HL-60 (cell line): Measurements from ENCODE around the gene CPVL.

ENCODE experiments used
- DNase-seq, 2 experiments: peaks; one replicate each; pipeline ENCODE4 v3.0.0-alpha.2; 2010 to 2020; ENCODE audit warnings: low read depth in 1 of 2, low spot score in 1 of 2
- H3K27ac ChIP-seq: fragments of 250-450 bp; sonication (Bioruptor Pico); replicated peaks from 2 replicates; pipeline ENCODE4 v1.5.1; 2020; ENCODE audit warnings: mild to moderate bottlenecking, moderate library complexity
- H3K27me3 ChIP-seq: fragments of 250-450 bp; sonication (Bioruptor Pico); 2 replicates; pipeline ENCODE4 v1.5.1; 2021; ENCODE audit warnings: mild to moderate bottlenecking, moderate library complexity; ENCODE audit not compliant: insufficient read depth, poor library complexity, severe bottlenecking
- H3K4me3 ChIP-seq: replicated peaks from 2 replicates; pipeline ENCODE4 v1.5.1; 2011; ENCODE audit warnings: mild to moderate bottlenecking, control low read depth, low read length; ENCODE audit not compliant: insufficient read depth
- GABPA ChIP-seq: IDR thresholded peaks from 2 replicates; pipeline ENCODE4 v1.6.1; 2012; ENCODE audit warnings: low read depth
- POLR2AphosphoS5 ChIP-seq: IDR thresholded peaks from 2 replicates; pipeline ENCODE4 v1.6.1; 2012; ENCODE audit warnings: low read depth
- SPI1 ChIP-seq: IDR thresholded peaks from 2 replicates; pipeline ENCODE4 v1.6.1; 2012; ENCODE audit warnings: low read depth, mild to moderate bottlenecking, borderline replicate concordance
- TF ChIP-seq, protein P1 (sequence below): IDR thresholded peaks from one replicate; pipeline ENCODE4 v1.5.1; 2011; ENCODE audit warnings: low read length, control low read depth, inconsistent platforms; ENCODE audit not compliant: insufficient read depth
- TF ChIP-seq, protein P2 (sequence below): IDR thresholded peaks from 2 replicates; pipeline ENCODE4 v1.6.1; 2012; ENCODE audit warnings: low read depth; ENCODE audit not compliant: insufficient replicate concordance

The CPVL gene

DNA sequence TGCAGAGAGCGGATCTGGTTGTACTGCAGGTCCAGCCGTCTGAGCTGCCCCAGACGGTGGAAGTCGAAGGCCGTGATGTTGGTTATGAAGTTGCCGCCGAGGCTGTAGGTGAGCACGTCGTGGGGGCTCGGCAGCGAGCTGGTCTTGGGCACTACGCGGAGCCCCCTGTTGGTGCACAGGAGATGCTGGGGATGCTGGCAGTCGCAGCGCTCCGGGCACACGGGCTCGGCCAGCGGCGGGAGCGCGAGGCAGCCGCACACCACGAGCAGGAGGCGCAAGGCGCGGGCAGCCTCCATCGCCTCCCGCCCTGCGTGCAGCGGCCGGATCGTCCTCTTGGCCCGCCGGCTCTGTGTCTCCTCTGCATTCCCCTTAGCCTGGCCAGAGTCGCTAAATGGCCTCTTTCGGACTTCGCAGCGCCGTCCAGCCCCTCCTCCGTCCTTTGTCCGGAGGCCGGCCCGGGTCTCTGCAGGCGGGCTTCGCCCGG lies 188.5 kb downstream of the CPVL start:
- H3K27me3 ChIP-seq, result peaks cover 52% of the 10 kb centered on the region
- H3K4me3 ChIP-seq, result no peak overlapping the region
- H3K27ac ChIP-seq, result no peak overlapping the region
- no peak for DNase-seq
- TF ChIP-seq GABPA, result no peak
- TF ChIP-seq POLR2AphosphoS5, result no peak
- no peak for TF ChIP-seq SPI1
- TF ChIP-seq, protein P1, sequence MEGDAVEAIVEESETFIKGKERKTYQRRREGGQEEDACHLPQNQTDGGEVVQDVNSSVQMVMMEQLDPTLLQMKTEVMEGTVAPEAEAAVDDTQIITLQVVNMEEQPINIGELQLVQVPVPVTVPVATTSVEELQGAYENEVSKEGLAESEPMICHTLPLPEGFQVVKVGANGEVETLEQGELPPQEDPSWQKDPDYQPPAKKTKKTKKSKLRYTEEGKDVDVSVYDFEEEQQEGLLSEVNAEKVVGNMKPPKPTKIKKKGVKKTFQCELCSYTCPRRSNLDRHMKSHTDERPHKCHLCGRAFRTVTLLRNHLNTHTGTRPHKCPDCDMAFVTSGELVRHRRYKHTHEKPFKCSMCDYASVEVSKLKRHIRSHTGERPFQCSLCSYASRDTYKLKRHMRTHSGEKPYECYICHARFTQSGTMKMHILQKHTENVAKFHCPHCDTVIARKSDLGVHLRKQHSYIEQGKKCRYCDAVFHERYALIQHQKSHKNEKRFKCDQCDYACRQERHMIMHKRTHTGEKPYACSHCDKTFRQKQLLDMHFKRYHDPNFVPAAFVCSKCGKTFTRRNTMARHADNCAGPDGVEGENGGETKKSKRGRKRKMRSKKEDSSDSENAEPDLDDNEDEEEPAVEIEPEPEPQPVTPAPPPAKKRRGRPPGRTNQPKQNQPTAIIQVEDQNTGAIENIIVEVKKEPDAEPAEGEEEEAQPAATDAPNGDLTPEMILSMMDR, result no peak
- TF ChIP-seq, protein P2, sequence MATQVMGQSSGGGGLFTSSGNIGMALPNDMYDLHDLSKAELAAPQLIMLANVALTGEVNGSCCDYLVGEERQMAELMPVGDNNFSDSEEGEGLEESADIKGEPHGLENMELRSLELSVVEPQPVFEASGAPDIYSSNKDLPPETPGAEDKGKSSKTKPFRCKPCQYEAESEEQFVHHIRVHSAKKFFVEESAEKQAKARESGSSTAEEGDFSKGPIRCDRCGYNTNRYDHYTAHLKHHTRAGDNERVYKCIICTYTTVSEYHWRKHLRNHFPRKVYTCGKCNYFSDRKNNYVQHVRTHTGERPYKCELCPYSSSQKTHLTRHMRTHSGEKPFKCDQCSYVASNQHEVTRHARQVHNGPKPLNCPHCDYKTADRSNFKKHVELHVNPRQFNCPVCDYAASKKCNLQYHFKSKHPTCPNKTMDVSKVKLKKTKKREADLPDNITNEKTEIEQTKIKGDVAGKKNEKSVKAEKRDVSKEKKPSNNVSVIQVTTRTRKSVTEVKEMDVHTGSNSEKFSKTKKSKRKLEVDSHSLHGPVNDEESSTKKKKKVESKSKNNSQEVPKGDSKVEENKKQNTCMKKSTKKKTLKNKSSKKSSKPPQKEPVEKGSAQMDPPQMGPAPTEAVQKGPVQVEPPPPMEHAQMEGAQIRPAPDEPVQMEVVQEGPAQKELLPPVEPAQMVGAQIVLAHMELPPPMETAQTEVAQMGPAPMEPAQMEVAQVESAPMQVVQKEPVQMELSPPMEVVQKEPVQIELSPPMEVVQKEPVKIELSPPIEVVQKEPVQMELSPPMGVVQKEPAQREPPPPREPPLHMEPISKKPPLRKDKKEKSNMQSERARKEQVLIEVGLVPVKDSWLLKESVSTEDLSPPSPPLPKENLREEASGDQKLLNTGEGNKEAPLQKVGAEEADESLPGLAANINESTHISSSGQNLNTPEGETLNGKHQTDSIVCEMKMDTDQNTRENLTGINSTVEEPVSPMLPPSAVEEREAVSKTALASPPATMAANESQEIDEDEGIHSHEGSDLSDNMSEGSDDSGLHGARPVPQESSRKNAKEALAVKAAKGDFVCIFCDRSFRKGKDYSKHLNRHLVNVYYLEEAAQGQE, result no peak

- Histone ChIP-seq H3K4me3 (no peak overlapping the region), H3K27ac (no peak overlapping the region), H3K27me3 (peaks cover 52% of the 10 kb centered on the region)
- DNase-seq, result no peak
- TF ChIP-seq, protein P1, result no peak
- TF ChIP-seq SPI1 (no peak), POLR2AphosphoS5 (no peak), GABPA (no peak)
- TF ChIP-seq, protein P2, result no peak
These were observed 189.1 kb downstream of the CPVL start for GRCh38 chr7:28957064-28957750.

- TF ChIP-seq, protein P1, result peak; percentile 3
- no peak for TF ChIP-seq POLR2AphosphoS5
- TF ChIP-seq, protein P2, result no peak
- peaks cover 52% of the 10 kb centered on the region for H3K27me3 ChIP-seq
- DNase-seq, result no peak
These were observed 189.7 kb downstream of the CPVL start for GRCh38 chr7:28956608-28957063.

More at GRCh38 chr7:28956608-28957063, 189.7 kb downstream of the CPVL start:
- no peak overlapping the region for H3K4me3 ChIP-seq
- no peak overlapping the region for H3K27ac ChIP-seq
